H9 (cell line): ENCODE data around the gene RANGAP1. TPM values are rescaled to one million over a fixed set of nuclear protein-coding genes. Genes with fewer than 3 reads are reported as not detected.

Source experiments
- DNase-seq: peaks from one replicate; pipeline ENCODE4 v3.0.0-alpha.2; 2017
- H2AFZ ChIP-seq: one replicate; pipeline ENCODE4 v1.6.1; 2013; ENCODE audit warnings: mild to moderate bottlenecking, low read length, control low read depth, moderate library complexity
- H2AK5ac ChIP-seq: 2 replicates; pipeline ENCODE4 v1.6.1; 2013; ENCODE audit warnings: low read length, control low read depth, mixed read lengths; ENCODE audit not compliant: insufficient read length
- H2BK120ac ChIP-seq: one replicate; pipeline ENCODE4 v1.6.1; 2013; ENCODE audit warnings: low read depth, mild to moderate bottlenecking, low read length, control low read depth, inconsistent platforms; ENCODE audit not compliant: poor library complexity, severe bottlenecking
- H2BK12ac ChIP-seq: 2 replicates; pipeline ENCODE4 v1.6.1; 2013; ENCODE audit warnings: low read length, control low read depth, mixed read lengths, low read depth; ENCODE audit not compliant: insufficient read length
- H2BK15ac ChIP-seq: 2 replicates; pipeline ENCODE4 v1.6.1; 2013; ENCODE audit warnings: low read depth, low read length, control low read depth
- H2BK20ac ChIP-seq: one replicate; pipeline ENCODE4 v1.6.1; 2013; ENCODE audit warnings: low read depth, mild to moderate bottlenecking, low read length, control low read depth, inconsistent platforms; ENCODE audit not compliant: poor library complexity, severe bottlenecking
- H2BK5ac ChIP-seq: 2 replicates; pipeline ENCODE4 v1.6.1; 2013; ENCODE audit warnings: low read length, control low read depth, mixed read lengths; ENCODE audit not compliant: insufficient read length
- H3K14ac ChIP-seq: 2 replicates; pipeline ENCODE4 v1.6.1; 2013; ENCODE audit warnings: low read length, control low read depth; ENCODE audit not compliant: insufficient read depth
- H3K18ac ChIP-seq: 2 replicates; pipeline ENCODE4 v1.6.1; 2013; ENCODE audit warnings: low read depth, mild to moderate bottlenecking, mixed read lengths, low read length, control low read depth; ENCODE audit not compliant: insufficient read length
- H3K23ac ChIP-seq: 2 replicates; pipeline ENCODE4 v1.6.1; 2013; ENCODE audit warnings: low read length, control low read depth, mixed read lengths, low read depth; ENCODE audit not compliant: insufficient read length
- H3K23me2 ChIP-seq: 2 replicates; pipeline ENCODE4 v1.6.1; 2013; ENCODE audit warnings: low read depth, mild to moderate bottlenecking, mixed read lengths, low read length, control low read depth; ENCODE audit not compliant: insufficient read length, poor library complexity, severe bottlenecking
- H3K27ac ChIP-seq: 2 replicates; pipeline ENCODE4 v1.5.1; 2013; ENCODE audit warnings: low read length, control low read depth, mixed read lengths, low read depth; ENCODE audit not compliant: insufficient read length
- H3K27me3 ChIP-seq: 2 replicates; pipeline ENCODE4 v1.6.1; 2013; ENCODE audit warnings: low read length, control low read depth, inconsistent platforms; ENCODE audit not compliant: insufficient read depth
- H3K4ac ChIP-seq: 2 replicates; pipeline ENCODE4 v1.6.1; 2013; ENCODE audit warnings: low read depth, mild to moderate bottlenecking, control low read depth, inconsistent platforms, low read length, moderate library complexity
- H3K4me1 ChIP-seq: 2 replicates; pipeline ENCODE4 v1.6.1; 2013; ENCODE audit warnings: low read length, control low read depth, inconsistent platforms; ENCODE audit not compliant: insufficient read depth
- H3K4me2 ChIP-seq: 2 replicates; pipeline ENCODE4 v1.6.1; 2013; ENCODE audit warnings: low read length, control low read depth, mixed read lengths; ENCODE audit not compliant: insufficient read length, insufficient read depth
- H3K56ac ChIP-seq: 2 replicates; pipeline ENCODE4 v1.6.1; 2013; ENCODE audit warnings: low read depth, mild to moderate bottlenecking, mixed read lengths, low read length, control low read depth; ENCODE audit not compliant: insufficient read length
- H3K79me1 ChIP-seq: 2 replicates; pipeline ENCODE4 v1.6.1; 2013; ENCODE audit warnings: low read depth, mild to moderate bottlenecking, moderate library complexity, low read length, control low read depth, inconsistent platforms; ENCODE audit not compliant: insufficient read depth, poor library complexity, severe bottlenecking
- H3K79me2 ChIP-seq: 2 replicates; pipeline ENCODE4 v1.6.1; 2013; ENCODE audit warnings: low read length, control low read depth, inconsistent platforms; ENCODE audit not compliant: insufficient read depth
- H3K9ac ChIP-seq: 2 replicates; pipeline ENCODE4 v1.6.1; 2013; ENCODE audit warnings: low read length, control low read depth, mixed read lengths; ENCODE audit not compliant: insufficient read length; ENCODE audit errors: extremely low read depth
- H3K9me3 ChIP-seq: one replicate; pipeline ENCODE4 v1.6.1; 2013; ENCODE audit warnings: low read depth, low read length, inconsistent platforms; ENCODE audit not compliant: control insufficient read depth
- H3T11ph ChIP-seq: one replicate; pipeline ENCODE4 v1.6.1; 2013; ENCODE audit warnings: mild to moderate bottlenecking, low read length, control low read depth, inconsistent platforms
- H4K20me1 ChIP-seq: one replicate; pipeline ENCODE4 v1.6.1; 2013; ENCODE audit not compliant: control insufficient read depth, insufficient read length, insufficient read depth
- H4K5ac ChIP-seq: 2 replicates; pipeline ENCODE4 v1.6.1; 2013; ENCODE audit warnings: low read depth, mild to moderate bottlenecking, mixed read lengths, low read length, control low read depth; ENCODE audit not compliant: insufficient read length
- H4K8ac ChIP-seq: replicated peaks from 2 replicates; pipeline ENCODE4 v1.6.1; 2013; ENCODE audit warnings: low read length, control low read depth, mixed read lengths, low read depth; ENCODE audit not compliant: insufficient read length
- H4K91ac ChIP-seq: 2 replicates; pipeline ENCODE4 v1.6.1; 2013; ENCODE audit warnings: low read depth, mild to moderate bottlenecking, moderate library complexity, mixed read lengths, low read length, control low read depth; ENCODE audit not compliant: insufficient read length
- H3K27ac Mint-ChIP-seq, 3 experiments: 2 replicates in 2 of 3; 3 replicates in 1 of 3; pipeline ENCODE4 v1.8.0; 2020 to 2021; ENCODE audit warnings: mixed read lengths in 3 of 3, mild to moderate bottlenecking in 1 of 3, moderate library complexity in 1 of 3
- H3K27me3 Mint-ChIP-seq: 2 replicates; pipeline ENCODE4 v1.8.0; 2021; ENCODE audit warnings: low read depth, mild to moderate bottlenecking, moderate library complexity, mixed read lengths
- H3K36me3 Mint-ChIP-seq, 3 experiments: 2 replicates in 2 of 3; 3 replicates in 1 of 3; pipeline ENCODE4 v1.8.0; 2020 to 2021; ENCODE audit warnings: low read depth in 3 of 3, mixed read lengths in 3 of 3; ENCODE audit not compliant: insufficient read depth in 1 of 3
- H3K4me1 Mint-ChIP-seq, 2 experiments: 2 replicates each; pipeline ENCODE4 v1.8.0; 2020; ENCODE audit warnings: mixed read lengths in 2 of 2
- H3K4me3 Mint-ChIP-seq, 2 experiments: 2 replicates in 1 of 2; 3 replicates in 1 of 2; pipeline ENCODE4 v1.8.0; 2020 to 2021; ENCODE audit warnings: mild to moderate bottlenecking in 2 of 2, mixed read lengths in 2 of 2, moderate library complexity in 1 of 2
- H3K9me3 Mint-ChIP-seq, 2 experiments: 2 replicates in 1 of 2; 3 replicates in 1 of 2; pipeline ENCODE4 v1.8.0; 2020; ENCODE audit warnings: mild to moderate bottlenecking in 2 of 2, mixed read lengths in 2 of 2, moderate library complexity in 1 of 2
- WGBS: extraction: QIAGEN DNeasy Blood & Tissue Kit; methylation state at CpG from one replicate; pipeline ENCODE4 v1.1.7; 2013; ENCODE audit warnings: missing lambda C conversion rate, low lambda C conversion rate, mixed read lengths; ENCODE audit not compliant: insufficient read length; ENCODE audit errors: extremely low coverage; 5-methylcytosine and 5-hydroxymethylcytosine counted together
- total RNA-seq: library from RNA; stranded (reverse); gene quantifications from 2 replicates; pipeline ENCODE4 v1.2.1, GENCODE V29; 2021
- TF ChIP-seq, protein P1 (sequence below): fragments of 200-600 bp; sonication (generic); conservative IDR thresholded peaks from 3 replicates; pipeline ENCODE4 v1.8.0; 2021; ENCODE audit warnings: antibody characterized with exemption, mild to moderate bottlenecking

RANGAP1 gene
- total RNA-seq, 1 experiment from 2014 or later: 130 TPM

DNA sequence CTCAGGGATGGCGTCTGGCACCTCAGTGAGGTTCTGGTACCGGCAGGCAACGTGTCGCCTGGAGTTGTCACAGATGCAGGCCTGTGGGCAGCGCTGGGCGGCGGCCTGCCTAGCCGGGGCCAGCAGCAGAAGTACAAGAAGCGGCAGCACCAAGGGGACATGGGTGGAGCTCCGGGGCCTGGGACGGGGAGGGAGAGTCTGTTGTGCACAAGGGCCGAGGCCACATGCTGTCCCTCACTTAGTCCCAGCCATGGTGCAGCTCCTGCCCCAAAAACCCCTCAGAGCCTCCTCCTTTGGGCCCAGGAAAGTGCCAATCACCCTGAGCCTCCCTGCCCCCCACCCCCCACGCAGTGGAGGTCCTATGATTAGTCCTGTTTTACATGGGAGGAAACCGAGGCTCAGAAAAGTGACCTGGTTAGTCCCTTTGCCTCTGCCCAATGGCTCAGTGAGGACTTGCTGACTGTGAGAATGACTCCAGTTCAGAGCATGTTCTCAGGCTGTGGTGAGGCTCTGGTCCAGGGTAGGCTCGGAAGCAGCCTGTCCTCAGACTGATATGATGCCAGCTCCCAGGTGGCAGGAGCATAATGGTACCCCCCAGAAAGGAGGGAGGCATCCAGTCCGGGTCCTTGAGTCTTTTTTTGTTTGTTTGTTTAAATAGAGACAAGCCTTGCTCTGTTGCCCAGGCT lies 46.4 kb downstream of the RANGAP1 start:
- H3K4ac ChIP-seq: no peak overlapping the region
- no peak overlapping the region for H3K4me2 ChIP-seq
- H3K9me3 Mint-ChIP-seq: no peaks in the 10 kb centered on the region
- no peak overlapping the region for H4K8ac ChIP-seq
- H3K79me1 ChIP-seq: no peaks in the 10 kb centered on the region
- H4K5ac ChIP-seq: no peak overlapping the region
- peaks cover 5% of the 10 kb centered on the region for H3K27me3 Mint-ChIP-seq
- H2AK5ac ChIP-seq: no peak overlapping the region
- no peak overlapping the region for H3K18ac ChIP-seq
- H3K23ac ChIP-seq: no peak overlapping the region
- no peak overlapping the region for H3K14ac ChIP-seq
- TF ChIP-seq, protein P1, sequence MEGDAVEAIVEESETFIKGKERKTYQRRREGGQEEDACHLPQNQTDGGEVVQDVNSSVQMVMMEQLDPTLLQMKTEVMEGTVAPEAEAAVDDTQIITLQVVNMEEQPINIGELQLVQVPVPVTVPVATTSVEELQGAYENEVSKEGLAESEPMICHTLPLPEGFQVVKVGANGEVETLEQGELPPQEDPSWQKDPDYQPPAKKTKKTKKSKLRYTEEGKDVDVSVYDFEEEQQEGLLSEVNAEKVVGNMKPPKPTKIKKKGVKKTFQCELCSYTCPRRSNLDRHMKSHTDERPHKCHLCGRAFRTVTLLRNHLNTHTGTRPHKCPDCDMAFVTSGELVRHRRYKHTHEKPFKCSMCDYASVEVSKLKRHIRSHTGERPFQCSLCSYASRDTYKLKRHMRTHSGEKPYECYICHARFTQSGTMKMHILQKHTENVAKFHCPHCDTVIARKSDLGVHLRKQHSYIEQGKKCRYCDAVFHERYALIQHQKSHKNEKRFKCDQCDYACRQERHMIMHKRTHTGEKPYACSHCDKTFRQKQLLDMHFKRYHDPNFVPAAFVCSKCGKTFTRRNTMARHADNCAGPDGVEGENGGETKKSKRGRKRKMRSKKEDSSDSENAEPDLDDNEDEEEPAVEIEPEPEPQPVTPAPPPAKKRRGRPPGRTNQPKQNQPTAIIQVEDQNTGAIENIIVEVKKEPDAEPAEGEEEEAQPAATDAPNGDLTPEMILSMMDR: no peak
- no peak overlapping the region for H3K9ac ChIP-seq
- no peak overlapping the region for H2BK120ac ChIP-seq
- H3K27ac ChIP-seq: no peak overlapping the region
- no peak overlapping the region for H3K27ac Mint-ChIP-seq
- H3K4me1 ChIP-seq: no peaks in the 10 kb centered on the region
- H2BK12ac ChIP-seq: no peak overlapping the region
- no peaks in the 10 kb centered on the region for H4K20me1 ChIP-seq
- H2BK15ac ChIP-seq: no peak overlapping the region
- H3K36me3 Mint-ChIP-seq: peaks cover 0 to under 1% (median 0%) of the 10 kb centered on the region in 3 experiments; a peak in 2 of 7 replicates
- no peak overlapping the region for H2AFZ ChIP-seq
- H3K4me1 Mint-ChIP-seq: peaks cover 14% of the 10 kb centered on the region in 2 experiments
- H2BK5ac ChIP-seq: no peak overlapping the region
- H3K4me3 Mint-ChIP-seq: no peak overlapping the region
- WGBS: no CpG with 5 or more reads among the region's 16 CpGs
- DNase-seq: no peak
- H3K27me3 ChIP-seq: no peaks in the 10 kb centered on the region
- no peak overlapping the region for H2BK20ac ChIP-seq
- no peaks in the 10 kb centered on the region for H3K79me2 ChIP-seq
- no peak overlapping the region for H3K56ac ChIP-seq
- H3T11ph ChIP-seq: no peak overlapping the region
- no peak overlapping the region for H4K91ac ChIP-seq
- no peaks in the 10 kb centered on the region for H3K9me3 ChIP-seq
- H3K23me2 ChIP-seq: no peaks in the 10 kb centered on the region
